GM21529 (cell line): ENCODE measurements around the gene GP1BA.

Experiments
- ATAC-seq: cut with Tn5 transposase; IDR thresholded peaks from one replicate; pipeline ENCODE4 v1.9.1; 2021; ENCODE audit not compliant: unreplicated experiment

The GP1BA gene

DNA sequence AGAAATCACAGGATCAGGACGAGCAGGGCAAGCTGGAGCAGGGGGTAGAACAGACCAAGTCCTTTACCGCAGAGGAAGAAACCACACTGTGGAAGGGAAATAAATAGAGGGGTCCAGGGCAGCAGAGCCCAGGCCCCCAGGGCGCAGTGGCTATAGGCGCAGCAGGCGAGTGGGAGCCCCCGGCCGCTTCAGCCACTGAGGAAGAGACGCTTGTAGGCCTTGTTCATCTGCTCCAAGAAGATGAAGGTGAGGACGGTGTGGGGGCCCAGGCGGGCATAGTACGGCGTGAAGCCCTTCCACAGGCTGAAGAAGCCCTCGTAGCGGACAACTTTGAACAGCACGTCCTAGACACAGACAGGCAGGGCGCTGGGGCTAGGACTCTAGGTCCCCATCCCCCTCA is 5.5 kb downstream of the GP1BA start:
- no peak for ATAC-seq

DNA sequence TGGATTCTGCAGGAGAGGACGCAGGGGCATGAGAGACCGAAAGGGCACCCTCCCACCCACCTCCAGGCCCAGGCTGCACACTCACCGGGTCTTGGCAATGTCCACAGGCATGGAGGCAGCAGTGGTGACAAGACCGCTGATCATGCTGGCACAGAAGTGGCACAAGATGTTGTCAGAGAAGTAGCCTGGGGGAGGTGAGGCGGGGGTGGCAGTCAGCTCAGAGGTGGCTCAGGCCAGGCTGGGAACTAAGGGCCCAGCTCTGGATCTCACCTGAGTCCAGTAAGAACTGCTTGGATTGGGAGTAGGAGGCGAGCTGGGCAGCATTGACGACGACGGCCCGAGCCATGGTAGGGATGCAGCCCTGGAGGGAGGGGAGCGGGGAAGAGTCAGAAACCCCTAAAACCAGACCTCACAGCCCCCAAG is 6.0 kb downstream of the GP1BA start:
- ATAC-seq = no peak

DNA sequence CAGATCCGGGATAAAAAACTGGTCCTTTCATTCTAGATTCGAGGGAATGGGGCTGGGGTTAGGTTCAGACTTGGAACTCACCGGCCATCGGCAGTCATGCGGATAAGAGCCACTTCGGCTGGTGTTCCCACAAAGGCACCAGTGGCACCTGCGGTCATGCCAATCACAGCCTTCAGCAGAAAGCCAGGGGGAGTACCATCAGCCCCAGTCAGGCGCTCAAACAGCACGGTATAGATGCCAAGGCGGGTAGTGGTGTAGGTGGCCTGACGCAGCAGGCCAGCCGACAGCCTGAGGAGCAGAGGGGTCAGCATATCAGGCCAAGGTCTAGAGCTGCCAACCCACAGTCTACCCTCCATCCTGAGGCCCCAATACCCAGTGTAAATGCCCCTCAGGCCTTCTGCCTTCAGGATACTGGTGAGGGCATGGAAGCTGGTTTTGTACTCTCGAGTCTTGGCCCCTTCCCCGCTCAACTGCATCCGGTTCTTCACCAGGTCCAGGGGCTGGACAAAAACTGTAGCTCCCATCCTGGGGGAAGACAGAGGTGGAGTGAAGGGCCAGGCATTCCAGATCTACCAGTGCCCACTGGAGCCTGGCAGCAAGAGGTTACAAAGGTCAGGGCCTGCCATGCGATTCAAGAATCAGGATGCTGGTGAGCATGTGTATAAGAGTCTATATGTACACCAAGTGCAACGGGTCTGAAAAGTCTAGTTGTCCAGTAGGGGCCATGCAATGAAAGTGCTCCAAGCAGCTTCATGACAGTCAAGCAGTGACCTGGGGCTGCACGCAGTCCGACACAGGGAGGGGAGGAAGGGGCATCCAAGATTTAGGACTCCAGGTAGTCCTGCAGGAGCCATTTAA is 6.8 kb downstream of the GP1BA start:
- no peak for ATAC-seq

DNA sequence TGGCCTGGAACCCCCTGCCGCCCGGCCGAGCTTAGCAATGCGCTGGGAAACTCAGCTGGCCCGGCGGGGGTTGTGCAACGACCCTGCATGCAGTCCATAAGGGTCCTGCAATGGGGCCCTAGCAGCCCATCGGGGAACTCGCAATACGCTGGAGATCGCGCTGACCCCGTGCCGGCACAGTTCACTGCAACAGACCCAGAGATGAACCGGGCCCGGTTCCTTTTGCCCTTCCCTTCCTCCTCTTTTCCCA is 7.4 kb downstream of the GP1BA start:
- no peak for ATAC-seq

DNA sequence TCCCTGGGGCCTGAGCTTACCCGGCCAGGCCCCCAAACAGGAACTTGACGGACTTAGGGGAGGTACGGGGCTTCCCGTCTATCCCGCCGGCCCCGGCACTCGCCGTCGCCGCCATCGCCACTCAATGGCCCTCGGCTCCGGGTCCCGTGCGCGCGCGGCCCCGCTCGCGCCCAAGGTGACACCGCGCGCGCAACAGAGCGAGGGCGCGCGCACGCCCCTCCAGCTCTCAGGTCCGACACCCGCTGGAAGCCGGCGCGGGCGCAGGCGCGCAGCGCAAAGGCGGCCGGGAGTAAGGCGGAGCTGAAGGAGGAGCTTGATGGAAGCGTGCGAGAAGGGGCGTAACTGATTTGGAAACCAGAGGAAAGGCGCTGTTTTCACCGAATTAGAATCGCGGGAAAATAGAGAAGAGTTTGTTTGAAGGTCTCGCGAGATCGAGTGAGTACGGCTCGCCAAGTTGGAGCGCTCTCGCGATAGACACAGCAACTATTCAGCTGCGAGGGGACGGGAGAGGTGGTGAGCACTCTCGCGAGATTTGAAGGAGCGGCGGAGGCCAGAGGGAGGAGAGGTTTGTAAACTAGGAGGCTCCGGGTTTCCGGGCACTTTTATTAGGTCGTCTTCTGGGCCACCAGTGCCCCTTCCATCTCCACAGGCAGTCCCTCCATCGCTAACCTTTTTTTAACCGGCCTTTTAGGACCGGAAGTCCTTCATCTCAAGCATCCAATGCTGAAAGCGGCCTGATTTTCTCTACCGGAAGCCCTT is 7.9 kb downstream of the GP1BA start, which contains the start of the genes RNF167 and SLC25A11:
TSS of gene RNF167 (plus strand) at position 473 of the 759 bp plus-strand sequence. CDS start 642 bp downstream, outside the sequence.
TSS of gene SLC25A11 (minus strand) at position 251 of the 759 bp plus-strand sequence. CDS start at position 115, 136 bp downstream.
- peak; percentile 69 for ATAC-seq

DNA sequence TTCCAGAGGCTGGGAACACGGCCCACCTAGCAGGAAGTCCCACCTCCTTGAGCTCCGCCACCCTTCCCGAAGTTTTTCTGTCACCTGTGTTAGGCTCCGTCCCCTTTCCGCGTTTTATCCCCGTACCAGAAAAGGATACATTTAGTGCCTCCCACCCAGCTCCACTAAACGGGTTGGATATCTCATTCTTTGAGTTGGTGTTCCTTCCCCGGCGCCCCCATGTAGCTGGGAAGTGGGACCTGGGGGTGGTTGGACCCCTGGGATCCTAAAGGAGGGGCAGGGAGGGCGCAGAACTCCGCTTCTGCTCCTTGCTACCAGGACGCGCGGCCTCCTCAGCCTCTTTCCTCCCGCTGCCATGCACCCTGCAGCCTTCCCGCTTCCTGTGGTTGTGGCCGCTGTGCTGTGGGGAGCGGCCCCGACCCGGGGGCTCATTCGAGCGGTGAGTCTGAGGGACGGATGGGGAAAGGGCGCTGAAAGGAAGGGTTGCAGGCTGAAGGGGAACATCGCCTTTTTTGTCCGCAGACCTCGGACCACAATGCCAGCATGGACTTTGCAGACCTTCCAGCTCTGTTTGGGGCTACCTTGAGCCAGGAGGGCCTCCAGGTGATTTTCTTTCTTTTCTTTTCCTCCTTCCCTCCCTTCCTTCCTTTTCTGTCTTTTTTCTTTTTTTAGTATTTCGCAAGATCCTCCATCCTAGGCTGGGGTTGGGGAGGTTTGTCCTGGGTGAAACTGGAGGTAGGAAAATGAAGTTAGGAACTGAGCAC is 8.7 kb downstream of the GP1BA start:
- no peak for ATAC-seq

DNA sequence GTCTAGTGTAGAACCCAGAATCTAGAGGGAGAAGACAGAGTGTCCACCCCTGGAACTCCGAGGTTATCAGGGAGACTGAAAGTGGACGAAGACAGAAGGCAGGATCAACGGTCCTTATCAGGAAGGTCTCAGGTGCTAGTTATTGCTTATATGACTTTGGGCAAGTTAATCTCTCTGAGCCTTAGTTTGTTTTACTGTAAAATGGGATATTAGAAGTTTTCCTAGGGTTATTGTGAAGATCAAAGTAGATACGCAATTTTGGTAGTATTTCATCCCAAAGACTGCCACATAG is 9.2 kb downstream of the GP1BA start:
- ATAC-seq = no peak

DNA sequence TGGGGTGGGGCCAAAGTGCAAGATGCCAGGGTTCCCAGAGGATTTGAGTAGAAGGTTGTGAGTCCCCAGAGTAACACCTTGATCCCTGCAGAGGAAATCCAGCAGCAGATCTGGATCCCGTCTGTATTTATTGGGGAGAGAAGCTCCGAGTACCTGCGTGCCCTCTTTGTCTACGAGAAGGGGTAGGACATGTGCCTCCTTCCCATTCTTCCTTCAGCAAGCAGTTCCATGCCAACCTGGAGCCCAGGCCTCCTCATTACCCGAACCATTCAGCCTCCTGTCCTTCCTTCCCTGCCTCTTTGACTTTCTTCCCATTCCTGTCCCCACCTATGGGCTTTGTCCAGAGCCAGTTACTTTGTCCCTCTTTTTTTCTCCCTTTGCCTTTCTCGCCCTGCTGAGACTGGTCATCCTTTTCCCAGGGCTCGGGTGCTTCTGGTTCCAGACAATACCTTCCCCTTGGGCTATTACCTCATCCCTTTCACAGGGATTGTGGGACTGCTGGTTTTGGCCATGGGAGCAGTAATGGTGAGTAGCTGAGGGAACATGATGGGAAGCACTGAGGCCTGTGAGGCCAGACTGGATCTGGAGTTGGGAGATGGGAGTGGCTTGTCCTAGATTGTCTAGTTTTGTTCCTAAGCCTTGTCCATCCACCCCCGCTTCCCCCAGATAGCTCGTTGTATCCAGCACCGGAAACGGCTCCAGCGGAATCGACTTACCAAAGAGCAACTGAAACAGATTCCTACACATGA is 10.9 kb downstream of the GP1BA start:
- ATAC-seq = no peak

DNA sequence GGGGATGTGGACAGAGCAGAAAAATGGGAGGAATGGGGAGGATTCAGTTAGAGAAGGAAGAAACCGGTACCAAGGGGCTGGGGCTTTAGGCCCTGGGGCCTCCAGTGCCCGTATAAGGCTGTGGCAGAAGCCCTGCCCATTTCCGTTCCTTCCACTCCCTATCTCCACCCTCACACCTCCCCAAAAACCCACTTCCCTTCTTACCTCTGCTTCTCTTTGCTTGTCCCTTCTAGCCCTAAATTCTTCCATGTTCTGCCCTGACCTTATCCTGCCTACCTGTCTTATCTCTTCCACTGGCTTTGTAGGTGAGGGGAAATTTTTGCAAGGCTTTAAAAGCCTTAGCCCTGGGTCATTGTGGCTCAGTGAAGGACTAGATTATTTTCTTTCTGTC is 12.1 kb downstream of the GP1BA start:
- no peak for ATAC-seq

DNA sequence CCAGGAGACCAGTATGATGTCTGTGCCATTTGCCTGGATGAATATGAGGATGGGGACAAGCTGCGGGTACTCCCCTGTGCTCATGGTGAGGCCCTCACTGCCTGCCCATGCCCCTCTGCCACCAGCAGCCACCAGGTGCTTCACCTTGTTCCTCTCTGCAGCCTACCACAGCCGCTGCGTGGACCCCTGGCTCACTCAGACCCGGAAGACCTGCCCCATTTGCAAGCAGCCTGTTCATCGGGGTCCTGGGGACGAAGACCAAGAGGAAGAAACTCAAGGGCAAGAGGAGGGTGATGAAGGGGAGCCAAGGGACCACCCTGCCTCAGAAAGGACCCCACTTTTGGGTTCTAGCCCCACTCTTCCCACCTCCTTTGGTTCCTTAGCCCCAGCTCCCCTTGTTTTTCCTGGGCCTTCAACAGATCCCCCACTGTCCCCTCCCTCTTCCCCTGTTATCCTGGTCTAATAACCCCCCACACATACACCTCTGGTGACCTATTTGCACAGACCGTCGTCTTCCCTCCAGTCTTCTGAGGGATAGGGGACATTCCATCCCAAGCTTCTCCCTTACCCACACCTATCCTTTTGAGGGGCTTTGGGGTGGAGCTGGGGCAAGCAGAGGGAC is 12.6 kb downstream of the GP1BA start:
- ATAC-seq = no peak

DNA sequence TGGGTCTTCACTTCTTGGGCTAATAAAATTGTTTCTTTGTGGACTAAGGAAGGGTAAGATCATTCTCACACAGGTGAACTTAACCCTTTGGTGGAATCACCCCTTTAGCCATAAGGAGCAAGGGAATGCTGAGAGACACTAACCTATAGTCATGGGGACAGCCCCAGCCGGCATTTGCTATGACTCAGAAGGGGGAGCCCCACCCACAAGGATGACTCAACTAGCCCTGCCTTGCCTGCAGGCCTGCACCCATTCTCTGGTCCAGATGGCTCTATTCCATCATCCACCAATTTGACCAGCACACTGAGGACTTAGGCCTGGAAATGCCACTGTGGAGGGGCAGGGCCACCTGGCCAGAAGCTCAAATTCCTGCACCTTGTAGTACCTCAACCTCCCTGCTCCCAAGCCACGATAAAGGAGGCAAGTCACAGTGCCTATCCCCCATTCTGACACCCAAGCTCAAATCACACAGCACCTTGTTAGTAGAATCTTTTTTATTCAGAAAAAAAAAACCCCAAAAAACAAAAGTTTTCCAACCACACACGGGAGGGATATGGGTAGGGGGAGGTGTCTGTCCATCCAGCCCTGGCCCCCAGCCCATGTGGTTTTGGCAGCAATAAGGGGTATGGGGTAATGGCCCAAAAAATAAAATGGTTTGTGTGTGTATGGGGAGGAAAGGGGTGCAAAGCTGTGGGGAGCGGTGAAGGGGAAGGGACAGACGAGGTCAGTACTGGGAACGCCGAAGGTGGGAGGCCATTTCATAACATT is 13.3 kb downstream of the GP1BA start:
- ATAC-seq = peak; percentile 27

DNA sequence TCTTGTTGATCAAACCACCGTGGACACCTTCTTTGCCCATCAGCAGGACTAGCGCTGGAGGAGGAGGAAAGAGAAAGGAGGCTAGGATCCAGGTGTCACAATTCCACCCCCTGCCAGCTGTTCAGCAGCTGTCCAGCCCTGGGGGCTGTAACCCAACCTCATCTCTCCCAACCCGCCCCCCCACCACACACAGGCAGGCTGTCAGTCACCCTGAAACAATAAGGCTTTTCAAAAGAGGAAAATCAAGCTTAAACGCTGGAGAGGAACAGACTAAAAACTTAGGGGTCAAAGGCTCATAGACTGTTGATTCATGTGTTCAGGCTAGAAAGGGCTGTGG is 13.8 kb downstream of the GP1BA start:
- no peak for ATAC-seq

DNA sequence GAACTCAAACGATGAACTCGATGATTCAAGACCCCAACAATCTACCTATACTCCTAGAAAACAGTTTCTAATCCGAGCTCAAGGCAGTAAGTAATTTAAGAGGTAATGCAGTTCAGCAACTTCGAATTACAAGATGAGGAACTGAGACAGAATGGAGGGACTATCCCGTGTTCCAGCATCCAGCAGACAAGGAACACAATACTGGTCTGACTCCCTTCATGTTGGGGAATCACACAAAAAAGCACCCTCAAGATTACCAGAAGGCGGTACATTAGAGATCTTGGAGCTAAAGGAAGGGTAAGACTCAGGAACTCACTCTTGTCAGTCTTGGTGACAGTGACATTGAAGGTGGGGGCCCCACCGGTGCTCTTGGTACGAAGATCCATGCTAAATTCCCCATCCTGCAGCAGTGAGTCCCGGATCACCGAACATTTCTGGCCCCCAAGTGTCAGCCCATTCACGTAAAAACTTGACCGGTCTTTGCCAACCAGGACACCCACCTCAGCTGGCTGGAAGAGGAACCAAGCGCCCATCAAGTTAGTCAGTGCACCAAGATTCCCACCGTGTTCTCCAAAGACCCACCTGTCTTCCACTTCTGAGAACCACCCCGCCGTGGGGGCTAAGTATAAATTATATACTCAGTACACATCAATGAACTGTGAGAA is 14.4 kb downstream of the GP1BA start:
- no peak for ATAC-seq

DNA sequence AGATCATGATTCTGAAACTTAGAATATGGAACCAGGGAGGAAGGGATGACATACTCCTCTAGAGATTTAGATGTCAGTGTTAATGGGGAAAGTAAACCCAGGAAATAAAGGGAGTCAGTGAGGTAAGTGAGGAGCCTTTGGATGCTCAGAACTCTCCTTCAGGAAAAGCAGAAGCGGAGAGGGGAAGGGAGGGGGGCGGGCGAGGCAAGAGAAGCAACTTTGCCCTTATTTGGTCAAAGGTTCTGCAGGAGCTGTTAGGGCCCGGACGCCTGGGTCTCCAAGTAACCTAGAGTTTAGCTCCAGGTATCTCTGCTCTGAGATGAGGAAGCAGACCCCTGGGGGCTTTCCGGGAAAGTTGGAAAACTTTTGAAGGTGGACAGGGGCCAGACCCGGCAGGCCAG is 14.9 kb downstream of the GP1BA start:
- no peak for ATAC-seq

DNA sequence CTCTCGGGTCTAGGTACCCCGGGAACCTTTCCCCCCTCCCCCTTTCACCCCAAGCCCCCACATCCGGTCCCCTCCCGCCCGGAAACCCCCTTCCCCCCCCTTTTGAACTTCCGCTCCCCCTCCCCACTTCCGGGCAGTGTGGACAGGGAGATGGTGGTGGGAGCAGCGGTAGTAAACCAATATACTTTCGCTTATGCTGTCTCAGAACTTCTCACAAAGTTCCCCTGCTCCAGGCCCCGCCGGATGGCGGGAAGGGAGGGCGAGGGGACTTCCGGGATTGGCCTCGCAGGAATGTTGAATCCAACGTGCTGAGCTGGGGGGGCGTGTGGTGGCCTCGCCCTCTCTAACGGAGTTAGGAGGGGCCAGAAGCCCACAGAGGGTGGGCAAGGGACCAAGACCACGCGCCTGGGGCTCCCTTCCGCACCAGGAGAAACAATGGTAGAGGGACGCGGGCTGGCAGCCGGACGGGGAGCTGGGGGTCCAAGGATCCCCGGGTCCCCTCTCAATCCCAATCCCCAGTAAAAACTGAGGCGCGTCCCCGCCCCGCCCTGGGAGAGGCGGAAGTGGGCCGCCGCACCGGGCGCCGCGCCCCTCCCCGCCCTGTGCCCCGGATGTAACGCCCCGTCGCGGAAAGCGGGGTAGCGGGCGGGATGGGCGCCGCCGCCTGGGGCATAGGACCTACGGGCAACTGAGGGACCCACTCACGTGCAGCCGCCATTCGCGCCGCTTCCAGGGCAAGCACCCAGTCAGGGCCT is 15.5 kb downstream of the GP1BA start:
- no peak for ATAC-seq

DNA sequence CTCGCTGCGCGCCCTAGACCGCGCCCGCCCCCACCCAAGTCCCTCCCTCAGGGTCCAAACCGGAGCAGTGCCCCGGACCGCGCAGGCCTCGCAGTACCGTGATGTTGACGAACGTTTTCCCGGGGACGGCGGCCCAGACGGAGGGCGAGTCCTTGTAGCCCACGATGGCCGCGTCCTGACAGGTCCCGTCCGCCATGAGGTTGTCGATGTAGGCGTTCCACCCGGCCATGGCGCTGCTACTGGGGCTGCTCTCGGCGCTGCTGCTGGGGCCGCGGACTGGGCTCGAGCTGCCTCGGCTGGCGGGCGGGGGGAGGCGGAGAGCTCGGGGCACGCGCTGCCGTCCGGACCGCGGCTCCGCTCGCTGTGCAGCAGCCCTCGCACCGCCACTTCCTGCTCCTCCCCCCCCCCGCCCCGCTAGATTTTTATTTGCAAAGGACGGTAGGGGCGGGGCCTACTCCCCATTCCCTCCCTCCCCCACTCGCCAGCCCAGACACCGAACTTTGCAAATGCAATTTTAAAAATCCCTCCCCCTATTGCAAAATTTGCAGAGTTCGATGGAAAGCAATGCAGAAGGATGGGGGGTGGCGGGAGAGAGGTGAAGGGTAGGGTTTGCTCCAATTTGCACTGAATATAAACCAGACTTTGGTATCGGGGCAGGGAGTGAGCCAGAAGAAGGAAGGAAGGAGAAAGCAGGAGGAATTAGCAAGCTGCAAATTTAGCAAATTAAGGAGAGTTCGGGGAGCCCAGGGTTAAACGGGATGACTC is 16.3 kb downstream of the GP1BA start, which contains the start of gene PFN1:
TSS of gene PFN1 (minus strand) at position 365 of the 765 bp plus-strand sequence. CDS start at position 229, 136 bp downstream.
- ATAC-seq = peak; percentile 28

DNA sequence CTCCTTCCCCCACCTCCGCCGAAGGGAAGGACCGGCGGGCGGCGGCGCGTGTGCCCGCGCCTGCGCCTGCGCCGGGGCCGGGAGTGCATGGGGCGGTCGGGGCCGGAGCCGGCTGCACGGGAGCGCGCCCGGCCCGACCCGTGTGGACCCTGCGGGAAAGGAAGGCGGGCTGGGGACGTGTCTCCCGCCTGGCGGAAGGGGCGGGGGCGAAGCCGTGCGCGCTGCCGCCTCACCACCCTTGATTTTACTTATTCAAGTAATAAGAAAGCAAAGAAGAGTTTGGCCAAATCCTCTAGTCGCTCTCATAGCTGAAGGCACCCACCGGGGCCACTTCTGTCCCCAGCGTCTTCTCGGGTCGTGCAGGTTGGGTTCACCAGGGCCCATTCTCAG is 16.8 kb downstream of the GP1BA start:
- peak; percentile 30 for ATAC-seq
